Colonic mucosa (tissue), 4 donors: ENCODE results near the gene MINK1. TPM values are rescaled to one million over a fixed set of nuclear protein-coding genes. Genes with fewer than 3 reads are reported as not detected.
"Not testable (repeated sequence)": the region's sequence is repeated elsewhere in the genome, so short reads cannot be mapped to it uniquely, and the experiment has no call there.

ENCODE experiments used
- DNase-seq: peaks from one replicate; pipeline ENCODE4 v3.0.0-alpha.2; 2020
- H3K27ac ChIP-seq: fragments of 200-600 bp; one replicate; pipeline ENCODE4 v1.8.0; 2021
- H3K27me3 ChIP-seq: fragments of 200-600 bp; one replicate; pipeline ENCODE4 v1.8.0; 2021
- H3K36me3 ChIP-seq: fragments of 200-600 bp; one replicate; pipeline ENCODE4 v1.8.0; 2021
- H3K4me1 ChIP-seq: fragments of 200-600 bp; one replicate; pipeline ENCODE4 v1.8.0; 2021; ENCODE audit warnings: mild to moderate bottlenecking
- H3K4me3 ChIP-seq: fragments of 200-600 bp; one replicate; pipeline ENCODE4 v1.8.0; 2021
- H3K9ac ChIP-seq, 2 donors: one replicate each; pipeline ENCODE4 v1.7.0; 2013; ENCODE audit warnings: control low read depth in 2 of 2, low read depth in 2 of 2, low read length in 2 of 2
- H3K9me3 ChIP-seq: fragments of 200-600 bp; one replicate; pipeline ENCODE4 v1.8.0; 2021
- intact Hi-C: fragments of 100-400 bp; cut with DNase I; formaldehyde crosslinking; loops from one replicate; pipeline ENCODE4 v1.14.1; 2022
- total RNA-seq, 2 donors: library from RNA; stranded (reverse); fragmentation: NEBNext Ultra II Directional in 1 of 2; extraction: Animal tissue kit (Norgen Biotek cat#: 25700) in 1 of 2; gene quantifications; one replicate each; pipeline ENCODE4 v1.2.1, GENCODE V29; 2021
- TF ChIP-seq, protein P1 (sequence below): fragments of 200-600 bp; IDR thresholded peaks from one replicate; pipeline ENCODE4 v1.8.0; 2022; ENCODE audit warnings: antibody characterized with exemption, mild to moderate bottlenecking
- donor health status: healthy.
- donor health status: DM: no; HTN: no; CAD: no.
- donor health status: DM: no; HTN: no; CAD: no.

Gene MINK1
- total RNA-seq, 2 donors from 2014 or later, result 172 to 215 TPM

DNA sequence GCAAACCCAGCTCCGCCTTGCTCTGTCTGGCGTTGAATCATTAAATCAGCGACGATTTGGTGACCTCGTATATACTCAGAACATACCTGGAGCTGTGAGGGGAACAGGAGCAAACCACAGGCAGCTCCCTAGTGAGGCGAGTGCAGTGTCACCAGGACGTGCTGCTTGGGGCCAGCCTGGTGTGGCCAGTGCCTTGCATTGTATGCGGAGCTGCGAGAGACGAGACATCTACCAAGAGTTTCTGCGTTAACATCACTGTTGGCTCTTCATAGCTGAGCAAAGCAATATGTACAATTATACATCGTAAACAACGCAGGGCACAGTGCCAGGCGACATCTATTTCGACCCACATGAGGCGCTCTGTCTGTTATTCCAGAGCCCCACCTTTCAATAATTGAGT lies 27.9 kb downstream of the MINK1 start:
- Histone ChIP-seq H3K4me1 (peaks cover 6% of the 10 kb centered on the region), H3K27ac (no peak overlapping the region), H3K9ac (no peak overlapping the region), H3K4me3 (no peak overlapping the region), H3K27me3 (no peaks in the 10 kb centered on the region), H3K9me3 (no peaks in the 10 kb centered on the region), H3K36me3 (no peaks in the 10 kb centered on the region)
- TF ChIP-seq, protein P1, sequence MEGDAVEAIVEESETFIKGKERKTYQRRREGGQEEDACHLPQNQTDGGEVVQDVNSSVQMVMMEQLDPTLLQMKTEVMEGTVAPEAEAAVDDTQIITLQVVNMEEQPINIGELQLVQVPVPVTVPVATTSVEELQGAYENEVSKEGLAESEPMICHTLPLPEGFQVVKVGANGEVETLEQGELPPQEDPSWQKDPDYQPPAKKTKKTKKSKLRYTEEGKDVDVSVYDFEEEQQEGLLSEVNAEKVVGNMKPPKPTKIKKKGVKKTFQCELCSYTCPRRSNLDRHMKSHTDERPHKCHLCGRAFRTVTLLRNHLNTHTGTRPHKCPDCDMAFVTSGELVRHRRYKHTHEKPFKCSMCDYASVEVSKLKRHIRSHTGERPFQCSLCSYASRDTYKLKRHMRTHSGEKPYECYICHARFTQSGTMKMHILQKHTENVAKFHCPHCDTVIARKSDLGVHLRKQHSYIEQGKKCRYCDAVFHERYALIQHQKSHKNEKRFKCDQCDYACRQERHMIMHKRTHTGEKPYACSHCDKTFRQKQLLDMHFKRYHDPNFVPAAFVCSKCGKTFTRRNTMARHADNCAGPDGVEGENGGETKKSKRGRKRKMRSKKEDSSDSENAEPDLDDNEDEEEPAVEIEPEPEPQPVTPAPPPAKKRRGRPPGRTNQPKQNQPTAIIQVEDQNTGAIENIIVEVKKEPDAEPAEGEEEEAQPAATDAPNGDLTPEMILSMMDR, result no peak
- intact Hi-C loops, result no loop called here
- DNase-seq, result no peak

DNA sequence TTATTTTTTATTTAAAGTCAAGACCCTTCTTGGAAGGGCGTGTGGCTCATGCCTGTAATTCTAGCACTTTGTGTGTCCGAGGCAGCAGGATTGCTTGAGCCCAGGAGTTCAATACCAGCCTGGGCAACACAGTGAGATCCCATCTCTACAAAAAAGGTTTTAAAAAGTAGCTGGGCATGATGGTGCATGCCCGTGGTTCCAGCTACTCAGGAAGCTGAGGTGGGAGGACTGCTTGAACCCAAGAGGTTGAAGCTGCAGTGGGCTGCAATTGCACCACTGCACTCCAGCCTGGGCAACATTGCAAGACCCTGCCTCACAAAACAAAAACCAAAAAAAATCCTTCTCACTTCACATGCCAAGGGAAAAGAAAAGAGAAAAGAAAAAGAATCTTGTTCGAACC lies 29.6 kb downstream of the MINK1 start:
- intact Hi-C loops, result no loop called here
- Histone ChIP-seq H3K9me3 (no peaks in the 10 kb centered on the region), H3K9ac (no peak overlapping the region), H3K4me3 (no peak overlapping the region), H3K36me3 (no peaks in the 10 kb centered on the region), H3K27me3 (no peaks in the 10 kb centered on the region), H3K4me1 (peaks cover 6% of the 10 kb centered on the region), H3K27ac (no peak overlapping the region)
- TF ChIP-seq, protein P1, result no peak
- DNase-seq, result no peak

DNA sequence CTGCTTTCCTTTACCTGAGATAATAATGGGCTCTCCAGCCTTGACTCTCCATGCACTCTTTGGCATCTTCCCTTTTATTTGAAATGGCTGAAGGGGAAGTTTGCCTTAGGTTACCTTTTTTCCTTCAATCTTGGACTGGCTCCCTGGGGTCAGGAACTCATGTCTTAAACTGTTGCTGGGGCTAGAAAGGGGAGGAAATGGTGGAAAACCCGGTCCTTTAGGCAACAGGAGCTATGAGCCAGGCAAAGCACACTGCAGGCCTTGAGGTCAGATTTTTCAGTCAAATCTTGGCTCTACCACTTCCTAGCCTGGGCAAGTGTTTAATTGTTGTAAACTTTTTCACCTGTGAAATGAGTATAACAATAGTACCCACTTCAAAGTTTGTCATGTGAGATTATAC lies 30.2 kb downstream of the MINK1 start:
- no peaks in the 10 kb centered on the region for H3K27me3 ChIP-seq
- no peak overlapping the region for H3K9ac ChIP-seq
- no peaks in the 10 kb centered on the region for H3K9me3 ChIP-seq
- TF ChIP-seq, protein P1, result no peak
- DNase-seq, result no peak
- H3K4me3 ChIP-seq, result no peak overlapping the region
- H3K4me1 ChIP-seq, result peaks cover 1% of the 10 kb centered on the region
- H3K27ac ChIP-seq, result no peak overlapping the region
- intact Hi-C loops, result no loop called here
- H3K36me3 ChIP-seq, result no peaks in the 10 kb centered on the region

DNA sequence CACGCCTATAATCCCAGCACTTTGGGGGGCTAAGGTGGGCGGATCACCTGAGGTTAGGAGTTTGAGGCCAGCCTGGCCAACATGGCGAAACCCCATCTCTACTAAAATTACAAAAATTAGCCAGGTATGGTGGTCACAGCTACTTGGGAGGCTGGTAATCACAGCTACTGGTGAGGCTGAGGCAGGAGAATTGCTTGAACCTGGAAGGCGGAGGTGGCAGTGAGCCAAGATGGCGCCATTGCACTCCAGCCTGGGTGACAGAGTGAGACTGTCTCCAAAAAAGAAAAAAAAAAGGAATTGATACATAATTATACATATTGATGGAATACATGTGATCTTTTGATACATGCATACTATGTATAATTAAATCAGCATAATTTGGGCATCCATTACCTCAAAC lies 34.4 kb downstream of the MINK1 start:
- H3K36me3 ChIP-seq, H3K4me1 ChIP-seq, H3K27ac ChIP-seq, H3K27me3 ChIP-seq, intact Hi-C loops, DNase-seq, H3K9ac ChIP-seq, H3K4me3 ChIP-seq, H3K9me3 ChIP-seq: not testable (repeated sequence)

DNA sequence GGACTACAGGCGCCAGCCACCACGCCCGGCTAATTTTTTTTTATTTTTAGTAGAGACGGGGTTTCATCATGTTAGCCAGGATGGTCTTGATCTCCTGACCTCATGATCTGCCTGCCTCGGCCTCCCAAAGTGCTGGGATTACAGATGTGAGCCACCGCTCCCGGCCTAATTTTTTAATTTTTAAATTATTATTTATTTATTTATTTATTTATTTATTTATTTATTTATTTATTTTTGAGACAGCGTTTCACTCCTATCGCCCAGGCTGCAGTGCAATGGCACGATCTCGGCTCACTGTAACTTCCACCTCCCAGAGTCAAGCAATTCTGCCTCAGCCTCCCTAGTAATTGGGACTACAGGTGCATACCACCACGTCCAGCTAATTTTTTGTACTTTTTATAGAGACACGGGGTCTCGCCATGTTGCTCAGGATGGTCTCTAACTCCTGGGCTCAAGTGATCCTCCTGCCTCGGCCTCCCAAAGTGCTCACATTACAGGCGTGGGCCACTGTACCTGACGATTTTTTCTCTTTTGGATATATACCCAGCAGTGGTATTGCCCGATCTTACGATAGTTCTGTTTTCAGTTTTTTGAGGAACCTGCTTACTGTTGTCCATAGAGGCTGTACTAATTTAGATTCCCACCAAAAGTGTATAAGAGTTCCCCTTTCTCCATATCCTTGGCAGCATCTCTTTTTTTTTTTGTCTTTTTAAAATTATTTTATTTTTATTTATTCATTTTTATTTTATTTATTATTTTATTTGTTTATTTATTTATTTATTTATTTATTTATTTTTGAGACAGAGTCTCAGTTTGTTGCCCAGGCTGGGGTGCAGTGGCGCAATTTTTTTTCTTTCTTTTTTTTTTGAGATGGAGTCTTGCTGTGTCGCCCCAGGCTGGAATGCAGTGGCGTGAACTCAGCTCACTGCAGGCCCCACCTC lies 36.2 kb downstream of the MINK1 start:
- H3K27me3 ChIP-seq, H3K27ac ChIP-seq, H3K36me3 ChIP-seq, H3K9ac ChIP-seq, intact Hi-C loops, H3K4me1 ChIP-seq, DNase-seq, H3K9me3 ChIP-seq, H3K4me3 ChIP-seq: not testable (repeated sequence)

DNA sequence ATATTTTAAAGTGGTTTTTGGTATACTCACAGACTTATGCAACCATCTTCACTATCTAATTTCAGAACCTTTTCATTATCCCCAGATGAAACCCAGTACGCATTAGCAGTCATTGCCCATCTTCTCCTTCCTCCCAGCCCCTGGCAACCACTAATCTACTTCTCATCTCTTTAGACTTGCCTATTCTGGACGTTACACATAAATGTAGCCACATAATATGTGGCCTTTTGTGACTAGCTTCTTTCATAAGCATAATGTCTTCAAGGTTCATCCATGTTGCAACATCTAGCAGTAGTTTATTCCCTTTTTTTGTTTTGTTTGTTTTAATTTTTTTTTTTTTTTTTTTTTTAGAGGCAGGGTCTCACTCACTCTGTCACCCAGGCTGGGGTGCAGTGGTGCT lies 37.7 kb downstream of the MINK1 start:
- no peaks in the 10 kb centered on the region for H3K9me3 ChIP-seq
- no peaks in the 10 kb centered on the region for H3K27me3 ChIP-seq
- H3K9ac ChIP-seq, result no peak overlapping the region
- no peaks in the 10 kb centered on the region for H3K4me1 ChIP-seq
- no peak overlapping the region for H3K27ac ChIP-seq
- TF ChIP-seq, protein P1, result no peak
- DNase-seq, result no peak
- intact Hi-C loops, result no loop called here
- H3K36me3 ChIP-seq, result no peaks in the 10 kb centered on the region
- H3K4me3 ChIP-seq, result no peak overlapping the region
